Keratinocyte (primary cell): ENCODE measurements around the gene ACSF3. TPM values are rescaled to one million over a fixed set of nuclear protein-coding genes. Genes with fewer than 3 reads are reported as not detected.
"Not testable (repeated sequence)": the region's sequence is repeated elsewhere in the genome, so short reads cannot be mapped to it uniquely, and the experiment has no call there.

Source experiments
- DNase-seq: peaks from one replicate; pipeline ENCODE4 v3.0.0-alpha.2; 2011; ENCODE audit warnings: low read depth, missing footprints, low spot score
- FAIRE-seq: peaks from 2 replicates; lab custom pipeline; 2011; peaks lifted over from hg19 to GRCh38; lab: Jason Lieb, UNC
- H2AFZ ChIP-seq: 2 replicates; pipeline ENCODE4 v1.6.0; 2012; ENCODE audit warnings: low read length, control low read depth, inconsistent platforms; ENCODE audit not compliant: control insufficient read depth
- H3K27ac ChIP-seq: 2 replicates; pipeline ENCODE4 v1.5.1; 2011; ENCODE audit warnings: low read length; ENCODE audit not compliant: control insufficient read depth, insufficient read depth
- H3K27me3 ChIP-seq: 3 replicates; pipeline ENCODE4 v1.6.0; 2011; ENCODE audit warnings: low read length; ENCODE audit not compliant: control insufficient read depth, insufficient read depth; ENCODE audit errors: extremely low read depth
- H3K36me3 ChIP-seq, 2 experiments: 2 replicates in 1 of 2; 3 replicates in 1 of 2; pipeline ENCODE4 v1.5.1; 2011; ENCODE audit warnings: low read length in 2 of 2, mild to moderate bottlenecking in 1 of 2; ENCODE audit not compliant: control insufficient read depth in 2 of 2, insufficient read depth in 2 of 2; ENCODE audit errors: extremely low read depth in 1 of 2
- H3K4me1 ChIP-seq: 3 replicates; pipeline ENCODE4 v1.5.1; 2011; ENCODE audit warnings: low read length; ENCODE audit not compliant: control insufficient read depth, insufficient read depth; ENCODE audit errors: extremely low read depth
- H3K4me2 ChIP-seq: 3 replicates; pipeline ENCODE4 v1.6.0; 2011; ENCODE audit warnings: low read depth, low read length; ENCODE audit not compliant: control insufficient read depth, insufficient read depth; ENCODE audit errors: extremely low read depth
- H3K4me3 ChIP-seq, 3 experiments: fragments of 200-600 bp in 1 of 3; sonication (generic) in 1 of 3; 2 replicates in 2 of 3; 3 replicates in 1 of 3; pipeline ENCODE4 v1.5.1; 2011 to 2016; ENCODE audit warnings: low read length in 3 of 3, mild to moderate bottlenecking in 3 of 3, control low read depth in 2 of 3, inconsistent platforms in 1 of 3, low read depth in 1 of 3, mixed read lengths in 1 of 3, mixed run types in 1 of 3, moderate library complexity in 1 of 3; ENCODE audit not compliant: control insufficient read depth in 2 of 3, insufficient read depth in 2 of 3; ENCODE audit errors: extremely low read depth in 1 of 3
- H3K79me2 ChIP-seq: 2 replicates; pipeline ENCODE4 v1.6.0; 2012; ENCODE audit warnings: low read length; ENCODE audit not compliant: control insufficient read depth, insufficient read depth
- H3K9ac ChIP-seq: 3 replicates; pipeline ENCODE4 v1.6.0; 2011; ENCODE audit warnings: low read length; ENCODE audit not compliant: control insufficient read depth, insufficient read depth; ENCODE audit errors: extremely low read depth
- H3K9me1 ChIP-seq: 3 replicates; pipeline ENCODE4 v1.6.0; 2011; ENCODE audit warnings: low read length; ENCODE audit not compliant: control insufficient read depth, insufficient read depth; ENCODE audit errors: extremely low read depth
- H3K9me3 ChIP-seq: 2 replicates; pipeline ENCODE4 v1.5.1; 2012; ENCODE audit warnings: low read depth, low read length; ENCODE audit not compliant: control insufficient read depth
- H4K20me1 ChIP-seq: 3 replicates; pipeline ENCODE4 v1.6.0; 2011; ENCODE audit warnings: low read length; ENCODE audit not compliant: control insufficient read depth, insufficient read depth; ENCODE audit errors: extremely low read depth
- CTCF ChIP-seq, 3 experiments: IDR thresholded peaks in 1 of 3; conservative IDR thresholded peaks in 1 of 3; optimal IDR thresholded peaks in 1 of 3; 2 replicates in 2 of 3; 3 replicates in 1 of 3; pipeline versions ENCODE3 to v1.5.1; 2011; ENCODE audit warnings: low read length in 3 of 3, mild to moderate bottlenecking in 3 of 3, moderate library complexity in 2 of 3, control low read depth in 1 of 3, inconsistent platforms in 1 of 3; ENCODE audit not compliant: insufficient read depth in 2 of 3; ENCODE audit errors: extremely low read depth in 1 of 3
- EZH2 ChIP-seq: IDR thresholded peaks from one replicate; pipeline ENCODE4 v1.6.1; 2012; ENCODE audit warnings: inconsistent platforms, mild to moderate bottlenecking, low read length, moderate library complexity
- dilution Hi-C: fragments of 300-500 bp; cut with MboI; formaldehyde crosslinking; loops from one replicate; pipeline ENCODE4 v1.7.0; 2020; ENCODE audit warnings: low sequenced_read_pairs; ENCODE audit not compliant: extremely low pct_ligation_motif_present
- polyA plus RNA-seq, 5 experiments: library from polyadenylated mRNA; depleted of rRNA in 3 of 5; stranded (reverse) in 3 of 5; stranded (forward) in 1 of 5; unstranded in 1 of 5; fragments of >200 nt; gene quantifications; 1 replicate in 1 of 5; 2 replicates in 3 of 5; 3 replicates in 1 of 5; pipeline versions ENCODE4 v1.2.1 to v1.2.3, GENCODE V29; 2011 to 2012; ENCODE audit warnings: missing spikeins in 2 of 5, low read depth in 1 of 5, low replicate concordance in 1 of 5

Gene ACSF3
- polyA plus RNA-seq, 1 donor (not counting 4 experiments of a cell fraction or from before 2014, with no cell fraction given): 13.4 TPM

DNA sequence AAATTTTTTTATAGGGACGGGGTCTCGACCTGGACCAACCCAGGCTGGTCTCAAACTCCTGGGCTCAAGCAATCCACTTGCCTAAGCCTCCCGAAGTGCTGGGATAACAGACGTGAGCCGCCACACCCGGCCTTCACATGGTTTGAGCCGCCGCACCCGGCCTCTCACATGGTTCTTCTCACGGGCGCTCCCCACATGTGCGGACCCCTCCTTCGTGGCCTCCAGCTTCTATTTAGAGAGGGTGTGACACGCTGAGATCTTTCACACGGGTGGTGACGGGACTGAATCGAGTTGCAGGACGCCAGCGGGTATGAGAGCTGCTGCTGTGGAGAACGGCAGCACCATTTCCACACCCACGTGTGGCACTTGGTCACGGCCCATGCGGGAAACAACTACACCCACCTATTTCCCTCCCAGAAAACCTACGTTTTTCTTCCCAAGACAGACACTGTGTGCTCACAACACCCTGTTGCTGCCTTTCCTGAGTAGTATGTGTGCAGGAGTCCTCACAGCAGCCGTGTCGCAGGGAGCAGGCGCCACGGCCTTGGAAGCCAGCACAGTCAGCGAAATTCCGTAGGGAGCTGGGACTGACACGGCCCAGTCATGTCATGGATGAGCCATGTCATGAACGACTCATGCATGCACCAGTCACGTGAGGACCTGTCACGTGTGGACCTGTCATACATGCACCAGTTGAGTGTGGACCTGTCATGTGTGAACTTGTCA lies 20.1 kb upstream of the ACSF3 start:
- H3K36me3 ChIP-seq: no peaks in the 10 kb centered on the region
- TF ChIP-seq CTCF (optimal IDR thresholded peaks at IDR 0.05 in 1 of 3, IDR thresholded peaks at IDR 0.05 in 1 of 3, conservative IDR thresholded peaks at IDR 0.05 in 1 of 3; ENCODE audit: extremely low read depth in 1 of 3, insufficient read depth in 2 of 3, low read length in 3 of 3) (no peak), EZH2 (no peak)
- peaks cover 3% of the 10 kb centered on the region for H3K27me3 ChIP-seq
- peaks cover 22% of the 10 kb centered on the region for H3K9me3 ChIP-seq
- dilution Hi-C loops: no loop called here
- no peak overlapping the region for H2AFZ ChIP-seq
- no peak overlapping the region for H3K27ac ChIP-seq
- H3K4me3 ChIP-seq: no peak overlapping the region
- no peak overlapping the region for H3K9ac ChIP-seq
- FAIRE-seq: no peak
- DNase-seq: no peak
- H3K4me1 ChIP-seq: no peaks in the 10 kb centered on the region
- H4K20me1 ChIP-seq: no peaks in the 10 kb centered on the region
- H3K79me2 ChIP-seq: no peaks in the 10 kb centered on the region
- H3K4me2 ChIP-seq: no peak overlapping the region
- no peaks in the 10 kb centered on the region for H3K9me1 ChIP-seq

DNA sequence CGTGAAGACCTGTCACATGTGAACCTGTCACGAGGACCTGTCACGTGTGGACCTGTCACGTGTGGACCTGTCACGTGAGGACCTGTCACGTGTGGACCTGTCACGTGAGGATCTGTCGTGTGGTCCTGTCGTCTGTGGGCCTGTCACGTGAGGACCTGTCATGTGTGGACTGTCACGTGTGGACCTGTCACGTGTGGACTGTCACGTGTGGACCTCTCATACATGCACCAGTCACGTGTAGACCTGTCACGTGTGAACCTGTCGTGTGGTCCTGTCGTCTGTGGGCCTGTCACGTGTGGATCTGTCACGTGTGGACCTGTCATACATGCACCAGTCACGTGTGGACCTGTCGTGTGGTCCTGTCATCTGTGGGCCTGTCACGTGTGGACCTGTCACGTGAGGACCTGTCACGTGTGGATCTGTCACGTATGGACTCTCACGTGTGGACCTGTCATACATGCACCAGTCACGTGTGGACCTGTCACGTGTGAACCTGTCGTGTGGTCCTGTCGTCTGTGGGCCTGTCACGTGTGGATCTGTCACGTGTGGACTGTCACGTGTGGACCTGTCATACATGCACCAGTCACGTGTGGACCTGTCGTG lies 19.5 kb upstream of the ACSF3 start:
- H3K27ac ChIP-seq, H3K9me1 ChIP-seq, H3K9ac ChIP-seq, H3K4me3 ChIP-seq, H3K27me3 ChIP-seq, H3K4me1 ChIP-seq, dilution Hi-C loops, DNase-seq, H3K79me2 ChIP-seq, H3K36me3 ChIP-seq, FAIRE-seq, H3K4me2 ChIP-seq, H2AFZ ChIP-seq, H4K20me1 ChIP-seq: not testable (repeated sequence)
- peaks cover 22% of the 10 kb centered on the region for H3K9me3 ChIP-seq
